Mesendoderm (in vitro differentiated cells): ENCODE data around the gene PGM2L1.

Source experiments
- DNase-seq: peaks from one replicate; pipeline ENCODE4 v3.0.0; 2013
- H2AK5ac ChIP-seq: 2 replicates; pipeline ENCODE4 v1.6.1; 2013; ENCODE audit warnings: low read length, inconsistent platforms
- H2BK120ac ChIP-seq: 2 replicates; pipeline ENCODE4 v1.6.1; 2013; ENCODE audit warnings: low read depth, mild to moderate bottlenecking, low read length, moderate library complexity, mixed read lengths
- H2BK15ac ChIP-seq: replicated peaks from 2 replicates; pipeline ENCODE4 v1.6.1; 2013; ENCODE audit warnings: low read depth, mild to moderate bottlenecking, moderate library complexity
- H2BK5ac ChIP-seq: 2 replicates; pipeline ENCODE4 v1.6.1; 2013; ENCODE audit warnings: low read length, inconsistent platforms
- H3K18ac ChIP-seq: 2 replicates; pipeline ENCODE4 v1.6.1; 2013; ENCODE audit warnings: mild to moderate bottlenecking, low read length, mixed read lengths
- H3K23ac ChIP-seq: one replicate; pipeline ENCODE4 v1.6.1; 2013; ENCODE audit warnings: low read length
- H3K27ac ChIP-seq: 2 replicates; pipeline ENCODE4 v1.5.1; 2013; ENCODE audit warnings: low read depth, mild to moderate bottlenecking, inconsistent platforms, low read length, moderate library complexity
- H3K27me3 ChIP-seq: 2 replicates; pipeline ENCODE4 v1.6.1; 2013; ENCODE audit warnings: low read length, control low read depth, mild to moderate bottlenecking, inconsistent platforms; ENCODE audit not compliant: insufficient read depth, poor library complexity
- H3K36me3 ChIP-seq: 2 replicates; pipeline ENCODE4 v1.6.1; 2013; ENCODE audit warnings: low read length, inconsistent platforms; ENCODE audit not compliant: control insufficient read depth, insufficient read depth
- H3K4ac ChIP-seq: one replicate; pipeline ENCODE4 v1.6.1; 2013; ENCODE audit warnings: low read depth, mild to moderate bottlenecking, low read length, moderate library complexity
- H3K4me1 ChIP-seq: 2 replicates; pipeline ENCODE4 v1.6.1; 2013; ENCODE audit warnings: low read depth, low read length, inconsistent platforms; ENCODE audit not compliant: control insufficient read depth
- H3K4me2 ChIP-seq: 2 replicates; pipeline ENCODE4 v1.6.1; 2013; ENCODE audit warnings: low read length
- H3K4me3 ChIP-seq: 2 replicates; pipeline ENCODE4 v1.5.1; 2013; ENCODE audit warnings: mild to moderate bottlenecking, low read length
- H3K56ac ChIP-seq: one replicate; pipeline ENCODE4 v1.6.1; 2013; ENCODE audit warnings: low read length
- H3K79me1 ChIP-seq: 2 replicates; pipeline ENCODE4 v1.6.1; 2013; ENCODE audit warnings: low read length, inconsistent platforms
- H3K79me2 ChIP-seq: 2 replicates; pipeline ENCODE4 v1.6.1; 2013; ENCODE audit warnings: mild to moderate bottlenecking, low read length; ENCODE audit not compliant: control insufficient read depth, insufficient read depth
- H3K9ac ChIP-seq: 2 replicates; pipeline ENCODE4 v1.6.1; 2013; ENCODE audit warnings: low read length, inconsistent platforms
- H4K5ac ChIP-seq: one replicate; pipeline ENCODE4 v1.6.1; 2013; ENCODE audit warnings: low read length
- H4K8ac ChIP-seq: one replicate; pipeline ENCODE4 v1.6.1; 2013; ENCODE audit warnings: low read depth, mild to moderate bottlenecking, control low read depth, low read length, moderate library complexity
- WGBS: extraction: QIAGEN DNeasy Blood & Tissue Kit; methylation state at CpG from one replicate; pipeline ENCODE4 v1.1.7; 2013; ENCODE audit warnings: low lambda C conversion rate, missing lambda C conversion rate; ENCODE audit not compliant: insufficient coverage; ENCODE audit errors: extremely low coverage; 5-methylcytosine and 5-hydroxymethylcytosine counted together

PGM2L1 gene

GRCh38 chr11:74392256-74392655, 6.0 kb downstream of the PGM2L1 start:
- WGBS: no CpG with 5 or more reads among the region's 8 CpGs
- H3K79me1 ChIP-seq: no peaks in the 10 kb centered on the region
- H3K4me1 ChIP-seq: no peaks in the 10 kb centered on the region
- H3K9ac ChIP-seq: no peak overlapping the region
- H3K4ac ChIP-seq: no peak overlapping the region
- no peak overlapping the region for H3K23ac ChIP-seq
- no peak overlapping the region for H3K4me3 ChIP-seq
- H3K27me3 ChIP-seq: no peaks in the 10 kb centered on the region
- H2BK5ac ChIP-seq: no peak overlapping the region
- no peaks in the 10 kb centered on the region for H3K79me2 ChIP-seq
- H3K4me2 ChIP-seq: no peak overlapping the region
- no peak overlapping the region for H4K5ac ChIP-seq
- no peaks in the 10 kb centered on the region for H3K36me3 ChIP-seq
- H3K27ac ChIP-seq: no peak overlapping the region
- no peak overlapping the region for H4K8ac ChIP-seq
- H2AK5ac ChIP-seq: no peak overlapping the region
- no peak overlapping the region for H3K56ac ChIP-seq
- no peak overlapping the region for H2BK120ac ChIP-seq
- H3K18ac ChIP-seq: no peak overlapping the region
- H2BK15ac ChIP-seq: no peak overlapping the region
- no peak for DNase-seq

DNA sequence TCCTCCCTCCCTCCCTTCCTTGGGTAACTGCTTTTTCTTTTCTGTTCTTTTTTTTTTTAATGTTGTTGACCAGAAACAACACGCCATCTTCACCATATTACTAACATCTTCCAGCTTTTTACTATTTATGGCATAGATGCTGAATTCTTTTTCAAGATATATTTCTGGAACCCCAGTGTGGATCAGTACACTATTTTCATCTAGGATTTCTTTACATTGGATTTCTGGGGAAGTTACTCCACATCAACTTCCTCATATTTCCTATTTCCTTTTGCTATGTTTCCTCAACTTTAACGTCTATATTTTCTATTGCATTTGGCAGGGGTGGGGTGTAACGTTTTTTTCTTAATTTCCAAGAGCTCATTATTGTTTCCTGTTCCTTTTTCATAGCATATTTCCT, 7.0 kb downstream of the PGM2L1 start:
- H3K4me3 ChIP-seq: no peak overlapping the region
- no CpG with 5 or more reads among the region's 3 CpGs for WGBS

GRCh38 chr11:74390697-74391096, 7.5 kb downstream of the PGM2L1 start:
- Histone ChIP-seq H3K79me1 (no peaks in the 10 kb centered on the region), H3K9ac (no peak overlapping the region), H3K18ac (no peak overlapping the region), H3K4me2 (no peak overlapping the region), H3K4me1 (no peaks in the 10 kb centered on the region), H2BK15ac (no peak overlapping the region), H3K79me2 (no peaks in the 10 kb centered on the region), H3K27ac (no peak overlapping the region), H3K36me3 (no peaks in the 10 kb centered on the region), H4K5ac (no peak overlapping the region), H4K8ac (no peak overlapping the region), H3K56ac (no peak overlapping the region), H2BK120ac (no peak overlapping the region), H3K4ac (no peak overlapping the region), H3K27me3 (no peaks in the 10 kb centered on the region), H2AK5ac (no peak overlapping the region), H2BK5ac (no peak overlapping the region), H3K4me3 (no peak overlapping the region), H3K23ac (no peak overlapping the region)
- no CpG with 5 or more reads among the region's 2 CpGs for WGBS
- DNase-seq: no peak

More for the DNA sequence above, 7.0 kb downstream of the PGM2L1 start:
- H3K23ac ChIP-seq: no peak overlapping the region
- no peak overlapping the region for H3K4me2 ChIP-seq
- H4K5ac ChIP-seq: no peak overlapping the region
- H3K4ac ChIP-seq: no peak overlapping the region
- no peaks in the 10 kb centered on the region for H3K4me1 ChIP-seq
- H3K9ac ChIP-seq: no peak overlapping the region
- H3K27me3 ChIP-seq: no peaks in the 10 kb centered on the region
- H3K36me3 ChIP-seq: no peaks in the 10 kb centered on the region
- no peak overlapping the region for H4K8ac ChIP-seq
- DNase-seq: no peak
- H2BK5ac ChIP-seq: no peak overlapping the region
- no peaks in the 10 kb centered on the region for H3K79me2 ChIP-seq
- H3K79me1 ChIP-seq: no peaks in the 10 kb centered on the region
- H2BK120ac ChIP-seq: no peak overlapping the region
- H3K18ac ChIP-seq: no peak overlapping the region
- H3K27ac ChIP-seq: no peak overlapping the region
- no peak overlapping the region for H2AK5ac ChIP-seq
- H2BK15ac ChIP-seq: no peak overlapping the region
- no peak overlapping the region for H3K56ac ChIP-seq

DNA sequence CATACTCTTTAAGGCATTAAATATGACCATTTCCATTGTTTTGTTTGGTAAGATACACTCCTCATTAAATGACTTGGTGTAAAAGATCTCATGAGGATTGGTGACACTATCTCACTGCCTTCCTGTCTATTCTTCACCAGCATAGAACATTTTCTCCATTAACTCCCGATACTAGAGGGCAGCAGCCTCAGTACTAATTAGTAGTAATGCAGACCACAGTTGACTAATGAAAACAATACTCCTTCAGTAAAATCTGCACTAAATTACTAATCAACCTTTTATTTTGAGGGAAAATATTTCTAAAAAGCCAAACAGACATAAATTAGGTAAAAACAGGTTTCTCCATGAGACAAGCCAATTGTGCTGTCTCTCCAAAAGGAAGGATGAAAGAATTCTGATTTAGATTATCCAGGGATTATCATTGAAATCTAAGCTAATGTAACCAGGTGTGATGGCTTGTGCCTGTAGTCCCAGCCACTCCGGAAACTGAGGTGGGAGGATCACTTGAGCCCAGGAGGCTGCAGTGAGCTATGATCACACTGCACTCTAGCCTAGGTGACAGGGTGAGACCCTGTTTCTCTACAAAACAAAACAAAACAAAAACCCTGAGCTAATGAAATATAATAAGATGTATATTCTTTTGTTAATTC, 9.4 kb downstream of the PGM2L1 start:
- Histone ChIP-seq H2BK15ac (no peak overlapping the region), H4K8ac (no peak overlapping the region), H3K4me1 (no peaks in the 10 kb centered on the region), H3K18ac (no peak overlapping the region), H3K4me2 (no peak overlapping the region), H3K27me3 (no peaks in the 10 kb centered on the region), H2AK5ac (no peak overlapping the region), H3K23ac (no peak overlapping the region), H2BK120ac (no peak overlapping the region), H3K79me1 (no peaks in the 10 kb centered on the region), H3K36me3 (no peaks in the 10 kb centered on the region), H2BK5ac (no peak overlapping the region), H3K56ac (no peak overlapping the region), H3K4ac (no peak overlapping the region), H4K5ac (no peak overlapping the region), H3K79me2 (no peaks in the 10 kb centered on the region), H3K27ac (no peak overlapping the region), H3K9ac (no peak overlapping the region), H3K4me3 (no peak overlapping the region)
- WGBS: no CpG with 5 or more reads among the region's 2 CpGs
- DNase-seq: peak; percentile 82

DNA sequence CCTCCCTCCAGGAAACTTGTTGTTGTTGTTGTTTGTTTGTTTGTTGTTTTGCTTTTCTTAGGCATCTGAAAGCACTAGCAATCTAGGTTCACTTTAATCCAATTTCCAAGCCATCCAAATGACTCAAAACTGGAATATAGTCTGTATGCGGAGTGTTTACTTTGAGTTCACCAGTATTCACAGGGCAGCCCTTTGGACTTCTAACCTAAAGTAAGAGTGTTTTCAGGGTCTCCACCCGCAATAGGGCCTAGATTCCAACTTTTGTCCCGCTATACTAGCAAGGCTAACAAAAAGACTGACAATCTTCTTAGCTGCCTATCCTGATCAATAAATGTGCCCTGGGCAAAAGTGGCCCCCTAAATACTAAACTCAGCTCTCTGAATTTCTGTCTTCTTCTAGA, 13.6 kb downstream of the PGM2L1 start:
- H4K5ac ChIP-seq: no peak overlapping the region
- H4K8ac ChIP-seq: no peak overlapping the region
- H3K56ac ChIP-seq: no peak overlapping the region
- H3K9ac ChIP-seq: no peak overlapping the region
- no peak overlapping the region for H3K4ac ChIP-seq
- no peak for DNase-seq
- no peak overlapping the region for H2BK5ac ChIP-seq
- no peaks in the 10 kb centered on the region for H3K27me3 ChIP-seq
- no peak overlapping the region for H3K4me3 ChIP-seq
- no peak overlapping the region for H2AK5ac ChIP-seq
- no peaks in the 10 kb centered on the region for H3K79me2 ChIP-seq
- no peaks in the 10 kb centered on the region for H3K36me3 ChIP-seq
- no peaks in the 10 kb centered on the region for H3K4me1 ChIP-seq
- H3K4me2 ChIP-seq: no peak overlapping the region
- no CpG with 5 or more reads among the region's 3 CpGs for WGBS
- H3K18ac ChIP-seq: no peak overlapping the region
- H3K23ac ChIP-seq: no peak overlapping the region
- no peak overlapping the region for H2BK120ac ChIP-seq
- H2BK15ac ChIP-seq: no peak overlapping the region
- H3K27ac ChIP-seq: no peak overlapping the region
- H3K79me1 ChIP-seq: no peaks in the 10 kb centered on the region
